ENCODE data around the gene PASK.

The PASK gene

GRCh38 chr2:241193271-241193670 lies 44.0 kb upstream of the PASK start:
- DNase-seq (ENCODE audit: low read depth, low spot score): no peak
- no peak for TF ChIP-seq CTCF (IDR thresholded peaks at IDR 0.05; ENCODE audit: low read depth, low read length)
- in situ Hi-C loops (cut with HindIII; ENCODE audit: low sequenced_read_pairs): no loop called here
- no peak overlapping the region for H3K4me3 ChIP-seq (ENCODE audit: low read depth, low read length)

- TF ChIP-seq CTCF (IDR thresholded peaks at IDR 0.05; ENCODE audit: low read depth, low read length): no peak
- DNase-seq (ENCODE audit: low read depth, low spot score): no peak
- no peak overlapping the region for H3K4me3 ChIP-seq (ENCODE audit: low read depth, low read length)
- in situ Hi-C loops (cut with HindIII; ENCODE audit: low sequenced_read_pairs): no loop called here
Measured at GRCh38 chr2:241191081-241191480, 41.8 kb upstream of the PASK start.

- no peak for TF ChIP-seq CTCF (IDR thresholded peaks at IDR 0.05; ENCODE audit: low read depth, low read length)
- in situ Hi-C loops (cut with HindIII; ENCODE audit: low sequenced_read_pairs): no loop called here
- no peak overlapping the region for H3K4me3 ChIP-seq (ENCODE audit: low read depth, low read length)
- no peak for DNase-seq (ENCODE audit: low read depth, low spot score)
Measured at GRCh38 chr2:241190291-241190981, 41.2 kb upstream of the PASK start.

GRCh38 chr2:241189856-241190201 lies 40.6 kb upstream of the PASK start:
- DNase-seq (ENCODE audit: low read depth, low spot score): no peak
- no peak for TF ChIP-seq CTCF (IDR thresholded peaks at IDR 0.05; ENCODE audit: low read depth, low read length)
- no peak overlapping the region for H3K4me3 ChIP-seq (ENCODE audit: low read depth, low read length)
- in situ Hi-C loops (cut with HindIII; ENCODE audit: low sequenced_read_pairs): no loop called here

- in situ Hi-C loops (cut with HindIII; ENCODE audit: low sequenced_read_pairs): no loop called here
- no peak for DNase-seq (ENCODE audit: low read depth, low spot score)
- no peak overlapping the region for H3K4me3 ChIP-seq (ENCODE audit: low read depth, low read length)
- no peak for TF ChIP-seq CTCF (IDR thresholded peaks at IDR 0.05; ENCODE audit: low read depth, low read length)
Measured at GRCh38 chr2:241189093-241189855, 40.0 kb upstream of the PASK start.

GRCh38 chr2:241188361-241189092 lies 39.3 kb upstream of the PASK start, which contains the start of gene ANO7:
Gene ANO7, plus strand, starts transcription at chr2:241188677. Its CDS starts 1,387 bp downstream, at chr2:241190064.
- no peak for TF ChIP-seq CTCF (IDR thresholded peaks at IDR 0.05; ENCODE audit: low read depth, low read length)
- DNase-seq (ENCODE audit: low read depth, low spot score): no peak
- in situ Hi-C loops (cut with HindIII; ENCODE audit: low sequenced_read_pairs): no loop called here
- no peak within 1 kb of the TSS for H3K4me3 ChIP-seq (ENCODE audit: low read depth, low read length)

Measured in astrocyte of the spinal cord (primary cell).